A673 (cell line): ENCODE results near the gene HCRTR2. TPM values are rescaled to one million over a fixed set of nuclear protein-coding genes. Genes with fewer than 3 reads are reported as not detected.

Experiments
- BruUV-seq: library from RNA; stranded (reverse); fragments of 400-500 nt; replicated peaks from 2 replicates; lab custom pipeline; 2021; lab: Mats Ljungman, UMichigan
- CTCF ChIA-PET: fragments of 300-600 bp; sonication (Branson Sonifier 250); formaldehyde crosslinking; loops from one replicate; lab custom pipeline; 2022; ENCODE audit warnings: antibody characterized with exemption; lab: Charles Lee
- POLR2A ChIA-PET: fragments of 300-600 bp; sonication (Branson Sonifier 250); formaldehyde crosslinking; loops from one replicate; lab custom pipeline; 2022; ENCODE audit warnings: antibody characterized with exemption; ENCODE audit not compliant: low non-redundant PET; lab: Charles Lee
- DNase-seq: peaks from one replicate; pipeline ENCODE4 v3.0.0-alpha.2; 2015; ENCODE audit warnings: low spot score
- H3K27ac ChIP-seq: fragments of 200-600 bp; sonication (generic); 2 replicates; pipeline ENCODE4 v1.5.1; 2016; ENCODE audit warnings: mixed run types, low read depth, mild to moderate bottlenecking, mixed read lengths, antibody characterized with exemption, low read length; ENCODE audit not compliant: poor library complexity, severe bottlenecking
- H3K27me3 ChIP-seq: fragments of 200-600 bp; sonication (generic); replicated peaks from 2 replicates; pipeline ENCODE4 v1.6.1; 2017; ENCODE audit warnings: mixed run types, low read depth, mild to moderate bottlenecking, mixed read lengths, antibody characterized with exemption, low read length; ENCODE audit not compliant: insufficient read depth, poor library complexity
- H3K36me3 ChIP-seq: fragments of 200-600 bp; sonication (generic); 2 replicates; pipeline ENCODE4 v1.6.1; 2016; ENCODE audit warnings: mixed run types, mild to moderate bottlenecking, mixed read lengths, antibody characterized with exemption, low read length; ENCODE audit not compliant: insufficient read depth, poor library complexity, severe bottlenecking
- H3K4me1 ChIP-seq: fragments of 200-600 bp; sonication (generic); 2 replicates; pipeline ENCODE4 v1.6.1; 2017; ENCODE audit warnings: mixed run types, mild to moderate bottlenecking, mixed read lengths, antibody characterized with exemption, low read length; ENCODE audit not compliant: insufficient read depth, poor library complexity, severe bottlenecking
- H3K4me3 ChIP-seq: fragments of 200-600 bp; sonication (generic); 2 replicates; pipeline ENCODE4 v1.5.1; 2016; ENCODE audit warnings: low read depth, mixed run types, mild to moderate bottlenecking, mixed read lengths, low read length; ENCODE audit not compliant: poor library complexity, severe bottlenecking
- H3K9me3 ChIP-seq: fragments of 200-600 bp; sonication (generic); 2 replicates; pipeline ENCODE4 v1.6.1; 2016; ENCODE audit warnings: mixed run types, low read depth, mild to moderate bottlenecking, mixed read lengths, antibody characterized with exemption, low read length; ENCODE audit not compliant: poor library complexity, severe bottlenecking
- CTCF ChIP-seq: fragments of 300-800, 200-600 bp; sonication (generic); conservative IDR thresholded peaks from 2 replicates; pipeline ENCODE4 v1.5.1; 2017; ENCODE audit warnings: low read depth, mild to moderate bottlenecking, antibody characterized with exemption, low read length, moderate library complexity, mixed read lengths
- EZH2 ChIP-seq: fragments of 200-600 bp; sonication (generic); IDR thresholded peaks from 2 replicates; pipeline ENCODE4 v1.6.1; 2017; ENCODE audit warnings: borderline replicate concordance, low read depth, mild to moderate bottlenecking, mixed read lengths, antibody characterized with exemption, low read length; ENCODE audit not compliant: poor library complexity, severe bottlenecking
- intact Hi-C: fragments of 100-400 bp; cut with micrococcal nuclease; formaldehyde crosslinking; loops from one replicate; pipeline ENCODE4 v1.10.0; 2022; ENCODE audit not compliant: unreplicated experiment
- total RNA-seq: library from RNA; stranded (reverse); gene quantifications from 2 replicates; pipeline ENCODE4 v1.2.3, GENCODE V29; 2021

HCRTR2 gene
- total RNA-seq, 1 experiment from 2014 or later: not detected

- Histone ChIP-seq H3K27me3 (no peaks in the 10 kb centered on the region), H3K4me1 (no peaks in the 10 kb centered on the region), H3K27ac (no peak overlapping the region), H3K9me3 (no peaks in the 10 kb centered on the region), H3K4me3 (no peak overlapping the region), H3K36me3 (no peaks in the 10 kb centered on the region)
- intact Hi-C loops: loop anchor here (5.0 kb wide), 1 partner anchor 160 kb away; no protein-coding TSS in a partner anchor
- no peak for TF ChIP-seq CTCF
- no peak for TF ChIP-seq EZH2
- BruUV-seq: no TSS peak
- POLR2A ChIA-PET: no interaction called here
- CTCF ChIA-PET: no interaction called here
- no peak for DNase-seq
These were observed 107.8 kb downstream of the HCRTR2 start for GRCh38 chr6:55282115-55282514.

- POLR2A ChIA-PET: no interaction called here
- Histone ChIP-seq H3K9me3 (no peaks in the 10 kb centered on the region), H3K4me1 (no peaks in the 10 kb centered on the region), H3K36me3 (no peaks in the 10 kb centered on the region), H3K4me3 (no peak overlapping the region), H3K27ac (no peak overlapping the region), H3K27me3 (no peaks in the 10 kb centered on the region)
- TF ChIP-seq CTCF (no peak), EZH2 (no peak)
- intact Hi-C loops: no loop called here
- DNase-seq: no peak
- CTCF ChIA-PET: no interaction called here
- no TSS peak for BruUV-seq
These were observed 112.5 kb downstream of the HCRTR2 start for GRCh38 chr6:55286824-55287223.

GRCh38 chr6:55290736-55291135, 116.4 kb downstream of the HCRTR2 start:
- Histone ChIP-seq H3K4me3 (no peak overlapping the region), H3K9me3 (no peaks in the 10 kb centered on the region), H3K4me1 (no peaks in the 10 kb centered on the region), H3K27ac (no peak overlapping the region), H3K36me3 (no peaks in the 10 kb centered on the region), H3K27me3 (no peaks in the 10 kb centered on the region)
- no peak for DNase-seq
- ChIA-PET CTCF (no interaction called here), POLR2A (no interaction called here)
- no TSS peak for BruUV-seq
- TF ChIP-seq CTCF (no peak), EZH2 (no peak)
- intact Hi-C loops: loop anchor here (5.0 kb wide), 2 partner anchors 652 to 1002 kb away; no protein-coding TSS in a partner anchor
